Ishikawa (cell line): Measurements from ENCODE around the gene DHRS3.

ENCODE experiments used
- CEBPB ChIP-seq: IDR thresholded peaks from 2 replicates; pipeline ENCODE4 v1.6.1; 2012
- CREB1 ChIP-seq: IDR thresholded peaks from 2 replicates; pipeline ENCODE4 v1.6.1; 2012; ENCODE audit warnings: low read depth
- EGR1 ChIP-seq: IDR thresholded peaks from 2 replicates; pipeline ENCODE4 v1.6.1; 2012
- MAX ChIP-seq: IDR thresholded peaks from 2 replicates; pipeline ENCODE4 v1.6.1; 2012
- TAF1 ChIP-seq: IDR thresholded peaks from 2 replicates; pipeline ENCODE4 v1.6.1; 2012; ENCODE audit warnings: low read depth, mild to moderate bottlenecking
- TCF12 ChIP-seq: IDR thresholded peaks from 2 replicates; pipeline ENCODE4 v1.6.1; 2012; ENCODE audit warnings: low read depth
- TEAD4 ChIP-seq: IDR thresholded peaks from 2 replicates; pipeline ENCODE4 v1.6.1; 2012
- ZBTB7A ChIP-seq: IDR thresholded peaks from 2 replicates; pipeline ENCODE4 v1.6.1; 2012; ENCODE audit warnings: low read depth

DNA sequence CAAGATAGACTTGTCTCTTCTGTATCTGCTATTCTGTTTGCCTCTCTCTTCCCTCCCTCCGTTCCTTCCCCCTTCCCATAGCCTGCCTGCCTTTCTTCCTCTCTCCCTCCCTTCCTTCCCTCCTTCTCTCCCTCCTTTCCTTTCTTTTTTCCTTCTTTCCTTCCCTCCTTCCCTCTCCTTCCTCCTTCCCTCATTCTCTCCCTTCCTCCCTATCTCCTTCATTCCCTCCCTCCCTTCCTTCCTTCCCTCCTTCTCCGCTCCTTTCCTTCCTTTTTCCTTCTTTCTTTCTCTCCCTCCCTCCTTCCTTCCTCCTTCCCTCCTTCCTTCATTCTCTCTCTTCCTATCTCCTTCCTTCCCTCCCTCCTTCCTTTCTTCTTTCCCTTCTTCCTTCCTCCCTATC, 26.8 kb upstream of the DHRS3 start:
- TF ChIP-seq TAF1, result no peak
- TF ChIP-seq CREB1, result no peak
- TF ChIP-seq MAX, result no peak
- no peak for TF ChIP-seq ZBTB7A
- TF ChIP-seq CEBPB, result no peak
- no peak for TF ChIP-seq EGR1
- TF ChIP-seq TEAD4, result no peak
- TF ChIP-seq TCF12, result no peak
